Neuron (in vitro differentiated cells): ENCODE measurements around the gene GLRX3.
"Not testable (repeated sequence)": the region's sequence is repeated elsewhere in the genome, so short reads cannot be mapped to it uniquely, and the experiment has no call there.

Experiments used
- H2AFZ ChIP-seq: one replicate; pipeline ENCODE4 v1.6.1; 2013; ENCODE audit warnings: low read depth, mild to moderate bottlenecking, inconsistent platforms, low read length, moderate library complexity
- H3K27me3 ChIP-seq: one replicate; pipeline ENCODE4 v1.6.1; 2013; ENCODE audit warnings: low read length; ENCODE audit not compliant: insufficient read depth
- H3K36me3 ChIP-seq: one replicate; pipeline ENCODE4 v1.6.1; 2013; ENCODE audit warnings: low read length; ENCODE audit not compliant: insufficient read depth
- H3K4me1 ChIP-seq: one replicate; pipeline ENCODE4 v1.6.1; 2013; ENCODE audit warnings: low read length; ENCODE audit not compliant: insufficient read depth
- H3K4me3 ChIP-seq: 2 replicates; pipeline ENCODE4 v1.5.1; 2013; ENCODE audit warnings: mild to moderate bottlenecking, low read length, moderate library complexity
- H3K9me3 ChIP-seq: one replicate; pipeline ENCODE4 v1.6.1; 2013; ENCODE audit warnings: low read length

GLRX3 gene

GRCh38 chr10:130195746-130196294, 59.6 kb downstream of the GLRX3 start:
- no peak overlapping the region for H3K4me3 ChIP-seq
- no peak overlapping the region for H2AFZ ChIP-seq
- peaks cover 7% of the 10 kb centered on the region for H3K4me1 ChIP-seq
- no peaks in the 10 kb centered on the region for H3K27me3 ChIP-seq
- H3K9me3 ChIP-seq = no peaks in the 10 kb centered on the region
- no peaks in the 10 kb centered on the region for H3K36me3 ChIP-seq

GRCh38 chr10:130196511-130197487, 60.6 kb downstream of the GLRX3 start:
- Histone ChIP-seq H3K27me3 (no peaks in the 10 kb centered on the region), H3K9me3 (no peaks in the 10 kb centered on the region), H3K36me3 (no peaks in the 10 kb centered on the region), H3K4me1 (peaks cover 7% of the 10 kb centered on the region), H3K4me3 (no peak overlapping the region), H2AFZ (no peak overlapping the region)

GRCh38 chr10:130198651-130199050, 62.5 kb downstream of the GLRX3 start:
- H3K27me3 ChIP-seq = no peaks in the 10 kb centered on the region

GRCh38 chr10:130200179-130201042, 64.2 kb downstream of the GLRX3 start:
- Histone ChIP-seq H2AFZ (no peak overlapping the region), H3K27me3 (no peaks in the 10 kb centered on the region), H3K9me3 (no peaks in the 10 kb centered on the region), H3K36me3 (no peaks in the 10 kb centered on the region), H3K4me1 (peaks cover 7% of the 10 kb centered on the region), H3K4me3 (no peak overlapping the region)

More at GRCh38 chr10:130198651-130199050, 62.5 kb downstream of the GLRX3 start:
- no peak overlapping the region for H2AFZ ChIP-seq
- peaks cover 7% of the 10 kb centered on the region for H3K4me1 ChIP-seq
- no peaks in the 10 kb centered on the region for H3K36me3 ChIP-seq
- no peaks in the 10 kb centered on the region for H3K9me3 ChIP-seq
- H3K4me3 ChIP-seq = no peak overlapping the region

- Histone ChIP-seq H2AFZ (no peak overlapping the region), H3K36me3 (no peaks in the 10 kb centered on the region), H3K27me3 (no peaks in the 10 kb centered on the region), H3K9me3 (no peaks in the 10 kb centered on the region), H3K4me3 (no peak overlapping the region), H3K4me1 (peaks cover 7% of the 10 kb centered on the region)
Observed at GRCh38 chr10:130201043-130201380, 64.8 kb downstream of the GLRX3 start.

- not testable (repeated sequence) for H3K4me3 ChIP-seq, H2AFZ ChIP-seq, H3K27me3 ChIP-seq, H3K36me3 ChIP-seq, H3K9me3 ChIP-seq, H3K4me1 ChIP-seq
Observed at GRCh38 chr10:130202150-130202549, 66.0 kb downstream of the GLRX3 start.

- no peaks in the 10 kb centered on the region for H3K27me3 ChIP-seq
Observed at GRCh38 chr10:130202984-130203621, 66.9 kb downstream of the GLRX3 start.

GRCh38 chr10:130203626-130204025, 67.4 kb downstream of the GLRX3 start:
- Histone ChIP-seq H3K4me3 (no peak overlapping the region), H3K36me3 (no peaks in the 10 kb centered on the region), H2AFZ (no peak overlapping the region), H3K27me3 (no peaks in the 10 kb centered on the region), H3K4me1 (peaks cover 7% of the 10 kb centered on the region), H3K9me3 (no peaks in the 10 kb centered on the region)

More at GRCh38 chr10:130202984-130203621, 66.9 kb downstream of the GLRX3 start:
- Histone ChIP-seq H2AFZ (no peak overlapping the region), H3K4me1 (peaks cover 7% of the 10 kb centered on the region), H3K36me3 (no peaks in the 10 kb centered on the region), H3K4me3 (no peak overlapping the region), H3K9me3 (no peaks in the 10 kb centered on the region)

GRCh38 chr10:130206216-130206737, 70.1 kb downstream of the GLRX3 start:
- no peak overlapping the region for H3K4me3 ChIP-seq
- no peak overlapping the region for H2AFZ ChIP-seq
- no peaks in the 10 kb centered on the region for H3K36me3 ChIP-seq
- no peaks in the 10 kb centered on the region for H3K27me3 ChIP-seq
- H3K4me1 ChIP-seq = no peaks in the 10 kb centered on the region
- H3K9me3 ChIP-seq = no peaks in the 10 kb centered on the region

GRCh38 chr10:130207205-130207604, 71.0 kb downstream of the GLRX3 start:
- Histone ChIP-seq H3K4me3 (no peak overlapping the region), H3K4me1 (no peaks in the 10 kb centered on the region), H3K9me3 (no peaks in the 10 kb centered on the region), H2AFZ (no peak overlapping the region), H3K36me3 (no peaks in the 10 kb centered on the region), H3K27me3 (no peaks in the 10 kb centered on the region)

- no peaks in the 10 kb centered on the region for H3K36me3 ChIP-seq
- H3K4me3 ChIP-seq = no peak overlapping the region
- H3K9me3 ChIP-seq = no peaks in the 10 kb centered on the region
- no peaks in the 10 kb centered on the region for H3K27me3 ChIP-seq
- H3K4me1 ChIP-seq = no peaks in the 10 kb centered on the region
- no peak overlapping the region for H2AFZ ChIP-seq
Observed at GRCh38 chr10:130208807-130209206, 72.6 kb downstream of the GLRX3 start.

GRCh38 chr10:130212746-130213145, 76.6 kb downstream of the GLRX3 start:
- Histone ChIP-seq H3K4me3 (no peak overlapping the region), H3K4me1 (no peaks in the 10 kb centered on the region), H2AFZ (no peak overlapping the region), H3K27me3 (no peaks in the 10 kb centered on the region), H3K36me3 (no peaks in the 10 kb centered on the region), H3K9me3 (no peaks in the 10 kb centered on the region)
